ENCODE results near the gene LRP1.

LRP1 gene

DNA sequence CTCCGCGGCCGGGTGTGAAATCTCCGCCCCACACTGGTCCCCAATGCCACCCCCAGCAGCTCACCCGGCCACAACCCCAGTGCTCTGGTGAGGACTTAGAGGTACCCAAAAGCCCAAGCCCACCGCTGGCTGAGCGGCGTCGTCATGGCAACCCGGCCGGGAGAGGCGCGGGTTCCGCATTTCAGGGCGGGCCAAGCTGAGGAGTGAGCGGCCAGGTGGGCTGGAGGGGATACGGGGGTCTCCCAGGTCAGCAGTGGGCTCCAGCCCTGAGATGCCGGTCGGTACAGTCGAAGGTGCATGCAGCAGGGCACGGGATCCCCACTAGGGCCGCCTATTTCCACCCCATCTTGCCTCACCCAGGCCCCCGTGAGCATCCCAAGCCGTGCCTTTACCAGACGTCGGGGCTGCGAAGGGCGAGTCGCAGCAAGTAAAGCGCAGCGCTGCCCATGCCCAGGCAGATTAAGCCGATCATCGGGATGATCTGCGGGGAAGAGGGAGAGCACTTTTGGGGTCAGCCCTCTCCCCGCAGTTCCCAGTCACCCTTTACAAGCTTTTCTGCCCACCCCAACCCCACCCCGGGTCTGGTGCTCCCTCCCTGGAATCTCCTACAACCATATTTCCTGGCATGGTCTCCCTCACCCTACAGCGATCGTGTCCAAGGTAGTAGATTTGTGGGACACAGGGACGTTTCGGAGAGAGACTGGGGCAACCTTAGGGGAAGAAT, 108.1 kb downstream of the LRP1 start:
- no peak for DNase-seq (ENCODE audit: low spot score)

DNA sequence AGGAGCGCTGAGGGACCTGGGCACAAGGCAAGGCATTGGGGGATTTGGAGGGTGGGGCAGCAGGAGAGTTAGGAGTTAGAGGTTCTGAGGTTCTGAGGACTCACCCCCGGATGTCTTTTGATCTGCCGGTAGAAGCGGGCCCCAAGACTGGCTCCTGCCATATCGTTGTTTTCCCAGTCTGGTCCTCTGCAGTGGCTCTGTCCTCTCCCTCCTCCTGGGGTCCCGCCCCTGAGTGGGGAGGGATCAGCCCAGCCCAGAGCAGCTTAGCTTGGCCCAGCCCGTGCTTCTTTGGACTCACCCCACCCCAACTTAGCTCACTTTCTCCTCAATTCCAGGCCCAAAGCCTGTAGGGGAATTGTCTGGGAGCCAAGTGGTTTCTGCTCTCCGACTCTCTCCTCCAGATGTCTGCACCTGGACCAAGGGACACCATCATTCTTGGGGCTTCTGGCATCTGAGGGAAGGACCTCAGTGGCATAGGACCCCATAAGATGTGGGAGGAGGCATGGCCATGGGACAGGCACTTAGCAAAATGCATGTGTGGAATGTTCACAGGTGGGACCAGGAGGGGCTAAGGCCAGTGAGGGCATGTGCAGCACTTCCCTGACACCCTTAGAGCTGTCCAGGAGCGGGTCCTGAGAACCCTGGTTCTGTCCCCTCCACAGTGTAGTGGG, 108.8 kb downstream of the LRP1 start:
- no peak for DNase-seq (ENCODE audit: low spot score)

DNA sequence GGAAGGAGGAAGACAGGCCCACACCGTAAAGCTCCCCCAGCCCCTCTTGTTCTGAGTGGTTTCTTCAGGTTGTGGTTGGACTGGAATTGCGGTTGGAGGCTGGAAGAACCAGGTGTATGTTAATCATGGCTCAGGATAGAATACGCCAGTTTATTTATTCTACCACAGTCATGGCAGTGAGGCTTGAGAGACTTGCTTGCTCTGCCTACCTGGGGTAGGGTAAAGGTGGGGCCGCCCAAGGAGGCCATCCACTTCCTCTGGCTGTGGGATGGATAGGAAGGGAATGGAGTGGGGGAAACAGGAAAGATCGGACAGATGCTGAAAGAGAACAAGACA, 109.3 kb downstream of the LRP1 start:
- no peak for DNase-seq (ENCODE audit: low spot score)

DNA sequence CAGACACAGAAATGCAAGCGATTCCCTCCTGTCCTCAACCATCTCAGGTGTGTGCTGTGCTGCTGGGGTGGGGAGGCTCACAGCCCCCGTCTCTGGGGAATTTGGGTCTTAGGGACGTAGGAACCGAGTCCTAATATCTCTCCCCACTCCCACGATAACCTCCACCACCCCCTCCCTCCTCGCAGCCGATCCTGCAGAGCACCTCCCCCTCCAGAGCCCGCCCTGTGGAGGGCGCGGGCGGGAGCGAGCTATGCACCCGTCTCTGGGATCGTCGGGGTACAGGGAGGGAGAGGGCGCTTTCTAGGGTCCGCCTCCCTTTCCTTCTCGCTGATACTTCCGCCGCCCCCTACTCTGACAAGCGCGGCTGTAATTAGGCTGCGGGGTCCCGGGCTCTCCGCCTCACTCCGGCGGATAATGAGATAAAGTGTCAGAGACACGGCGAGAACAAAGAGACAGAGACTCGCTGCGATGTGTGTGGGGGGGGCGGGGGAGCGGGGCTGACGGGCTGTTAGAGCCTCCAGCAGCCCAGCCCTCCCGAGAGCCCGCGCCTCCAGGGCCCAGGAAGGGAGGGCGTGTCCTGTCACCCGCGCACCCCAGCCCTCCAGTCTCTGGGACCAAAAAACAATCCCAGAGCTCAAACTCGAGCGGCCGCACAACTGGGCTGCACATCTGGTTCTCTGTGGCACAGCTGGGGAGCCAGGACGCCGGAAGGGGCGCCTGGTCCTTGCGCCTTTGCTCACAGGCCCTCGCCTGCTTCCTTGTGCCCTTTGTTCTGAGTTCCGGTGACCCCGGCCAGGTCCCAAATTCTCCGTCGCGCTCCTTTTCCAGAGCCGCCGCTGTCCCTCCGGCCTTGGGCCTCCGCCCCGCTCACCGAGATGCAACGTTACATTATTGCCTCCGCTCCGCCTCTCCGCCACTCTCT, 109.9 kb downstream of the LRP1 start:
- DNase-seq (ENCODE audit: low spot score) = no peak

DNA sequence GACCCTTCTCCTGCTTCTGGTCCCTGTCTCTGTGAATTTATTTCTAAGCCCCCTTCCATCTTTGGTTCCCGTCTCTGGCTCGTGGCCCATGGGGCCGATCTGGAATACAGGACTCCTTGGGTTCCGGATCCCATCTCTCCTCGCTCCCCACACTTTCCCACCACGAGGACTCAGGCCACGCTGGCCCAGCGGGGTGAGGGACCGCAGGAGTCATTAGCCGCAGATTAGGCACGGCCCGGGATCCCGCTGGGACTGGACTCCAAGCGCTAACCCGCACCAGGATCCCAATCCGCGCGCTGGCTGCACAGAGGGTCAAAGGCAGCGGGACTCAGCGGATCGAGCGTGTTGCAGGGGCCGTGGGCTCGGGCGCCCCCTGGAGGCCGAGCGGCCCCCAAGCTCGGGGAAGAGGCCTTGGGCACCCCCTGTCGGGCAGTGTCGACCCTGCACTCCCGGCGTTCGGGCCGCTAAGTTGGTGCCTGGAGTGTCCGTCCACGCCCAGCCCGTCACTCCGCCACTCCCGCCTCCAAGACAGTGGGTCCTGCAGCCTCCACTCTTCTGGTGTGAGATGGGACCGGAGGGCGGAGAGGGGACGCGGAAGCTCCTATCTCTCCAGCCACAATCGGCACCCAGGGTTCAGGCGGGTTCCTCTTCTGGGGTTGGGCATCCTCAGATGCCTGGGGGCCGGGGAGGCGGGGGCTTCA, 110.7 kb downstream of the LRP1 start:
- peak; percentile 95 for DNase-seq (ENCODE audit: low spot score)

DNA sequence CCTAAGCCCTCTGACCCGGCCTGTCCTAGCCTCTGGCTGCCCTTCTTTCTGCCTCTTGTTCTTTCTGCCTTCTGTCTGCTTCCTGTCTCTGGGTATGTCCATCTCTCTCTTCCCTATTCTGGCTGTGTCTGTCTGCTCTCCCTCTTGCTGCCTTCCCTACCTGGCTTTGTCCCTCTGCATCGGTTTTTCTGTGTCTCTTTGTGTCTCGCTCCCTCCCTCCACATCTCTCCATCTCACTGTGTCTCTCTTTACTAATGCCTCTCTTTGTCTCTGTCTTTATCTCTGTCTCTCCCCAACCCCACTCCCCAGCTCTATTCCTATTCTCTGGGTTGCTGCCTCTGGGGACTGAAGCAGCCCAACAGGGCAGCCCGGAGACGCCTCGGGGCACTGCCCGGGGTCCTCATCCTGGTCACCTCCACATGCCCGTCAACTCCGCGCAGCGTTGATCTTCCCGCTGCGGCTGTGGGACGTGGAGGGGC, 111.3 kb downstream of the LRP1 start:
- DNase-seq (ENCODE audit: low spot score) = no peak

DNA sequence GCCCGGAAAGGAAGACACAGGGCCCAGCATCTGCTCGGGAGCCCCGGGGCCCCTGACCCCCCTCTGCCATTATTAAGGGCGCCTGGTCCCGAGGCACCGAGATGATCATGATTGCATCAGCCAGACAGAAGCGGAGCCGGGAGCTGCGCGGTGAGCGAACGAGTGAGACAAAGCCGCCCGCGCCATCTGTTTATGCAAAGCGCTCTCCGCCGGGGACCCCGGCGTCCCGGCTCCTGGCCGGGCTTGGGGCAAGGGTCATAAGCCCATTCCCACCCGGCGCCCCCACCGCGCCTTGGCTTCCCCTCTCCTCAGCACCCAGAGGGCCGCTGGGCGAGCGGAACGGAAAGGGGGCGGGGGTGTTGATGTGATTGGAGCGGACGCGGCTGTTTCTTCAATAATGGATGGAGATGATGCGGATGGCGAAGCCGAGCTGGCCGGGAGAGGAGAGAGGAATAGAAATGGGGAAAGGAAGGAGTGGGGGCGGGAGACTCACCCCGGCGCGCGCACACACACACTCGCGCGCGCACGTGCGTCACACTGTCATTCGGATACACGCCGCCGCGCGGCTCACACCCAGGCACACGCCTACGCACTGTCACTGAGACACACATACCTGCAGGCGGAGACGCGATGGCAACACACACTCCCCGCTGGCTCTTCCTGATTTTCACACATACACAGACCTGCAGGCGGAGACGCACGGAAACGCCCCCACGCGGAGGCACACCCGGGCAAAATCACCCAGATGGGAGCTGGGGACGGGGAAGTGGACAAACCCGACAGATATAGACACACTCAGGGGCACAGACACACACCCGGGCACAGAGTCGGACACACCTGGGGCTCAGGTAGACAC, 112.0 kb downstream of the LRP1 start:
- peak; percentile 62 for DNase-seq (ENCODE audit: low spot score)

DNA sequence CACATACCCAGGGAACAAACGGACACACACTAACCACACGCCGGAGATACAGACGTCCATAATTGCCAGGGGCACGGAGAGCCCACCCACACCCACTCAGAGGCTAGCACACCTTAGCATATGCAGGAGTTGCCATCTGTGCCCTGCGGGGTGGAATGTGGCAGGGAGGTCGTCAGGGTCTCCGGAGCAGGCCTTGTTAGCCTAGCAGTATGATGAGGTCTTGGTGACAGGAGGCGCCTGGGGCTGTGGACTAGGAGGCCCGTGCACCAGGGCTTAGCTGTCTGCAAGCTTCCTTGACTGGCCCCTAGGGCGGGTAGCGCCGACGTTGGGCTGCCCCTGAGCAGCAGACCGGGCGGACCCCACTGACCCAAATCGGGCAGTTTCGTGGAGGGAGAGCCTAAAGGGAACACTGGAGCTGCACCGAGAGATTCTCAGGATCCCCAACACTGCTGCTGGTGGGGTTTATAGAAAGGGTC, 112.7 kb downstream of the LRP1 start:
- no peak for DNase-seq (ENCODE audit: low spot score)

DNA sequence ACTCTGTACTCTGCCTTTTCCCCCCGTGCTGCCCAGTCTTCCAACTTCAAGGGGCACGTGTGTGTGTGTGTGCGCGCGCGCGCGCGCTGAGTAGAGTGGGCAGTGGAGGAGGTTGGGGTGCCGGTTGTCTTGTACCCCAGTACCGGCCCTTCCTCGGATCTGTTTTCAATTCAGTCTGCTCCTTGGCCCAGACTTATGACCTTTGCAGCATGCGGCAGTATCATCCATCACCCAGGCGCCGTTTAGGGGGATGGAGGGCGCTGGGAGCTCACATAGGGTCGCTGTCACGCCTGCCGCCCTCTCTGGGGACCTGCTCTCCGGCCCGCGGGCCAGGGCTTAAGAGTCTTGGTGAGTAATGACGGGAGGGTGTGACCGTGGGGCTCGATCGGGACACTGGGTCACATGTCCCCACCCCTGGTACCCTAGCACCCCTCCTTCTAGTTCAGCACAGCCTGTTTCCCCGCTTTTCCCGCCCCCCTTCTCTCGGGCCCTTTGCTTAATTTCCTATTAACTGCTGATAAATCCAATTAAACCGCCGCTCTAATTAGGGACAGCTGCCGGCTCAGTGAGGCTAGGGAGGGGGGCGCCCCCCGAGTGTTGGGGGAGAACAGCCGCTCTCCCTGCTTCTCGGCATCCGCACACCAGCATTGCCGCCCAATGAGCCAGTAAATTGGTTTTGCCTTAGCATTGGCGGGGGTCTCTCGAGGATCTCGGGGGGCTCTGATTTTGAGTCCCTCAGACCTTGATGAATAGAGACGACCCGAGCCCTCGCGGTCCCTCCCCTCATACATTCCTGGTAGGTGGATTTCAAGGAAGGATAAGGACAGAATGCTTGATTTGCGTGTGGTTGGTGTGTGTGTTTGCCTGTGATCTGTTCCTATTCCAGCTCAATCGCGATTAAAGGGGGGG, 113.4 kb downstream of the LRP1 start:
- no peak for DNase-seq (ENCODE audit: low spot score)

DNA sequence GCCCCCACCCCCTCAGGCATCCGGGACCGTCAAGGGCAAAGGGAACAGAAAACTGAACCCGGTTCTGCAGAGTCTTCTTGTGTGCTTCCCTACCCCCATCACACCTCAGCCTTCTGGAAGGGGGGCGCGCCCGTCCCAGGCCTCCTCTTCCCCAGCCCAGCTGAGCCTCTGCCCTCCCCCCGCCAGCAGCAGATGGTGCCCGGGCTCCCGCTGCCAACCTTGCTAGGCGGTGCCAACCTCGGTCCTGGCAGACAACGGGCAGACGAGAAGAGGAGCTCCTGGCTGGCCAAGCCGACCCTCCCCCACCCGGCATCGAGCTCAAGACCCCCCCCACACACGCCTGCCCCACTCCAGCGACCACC, 114.0 kb downstream of the LRP1 start:
- no peak for DNase-seq (ENCODE audit: low spot score)

DNA sequence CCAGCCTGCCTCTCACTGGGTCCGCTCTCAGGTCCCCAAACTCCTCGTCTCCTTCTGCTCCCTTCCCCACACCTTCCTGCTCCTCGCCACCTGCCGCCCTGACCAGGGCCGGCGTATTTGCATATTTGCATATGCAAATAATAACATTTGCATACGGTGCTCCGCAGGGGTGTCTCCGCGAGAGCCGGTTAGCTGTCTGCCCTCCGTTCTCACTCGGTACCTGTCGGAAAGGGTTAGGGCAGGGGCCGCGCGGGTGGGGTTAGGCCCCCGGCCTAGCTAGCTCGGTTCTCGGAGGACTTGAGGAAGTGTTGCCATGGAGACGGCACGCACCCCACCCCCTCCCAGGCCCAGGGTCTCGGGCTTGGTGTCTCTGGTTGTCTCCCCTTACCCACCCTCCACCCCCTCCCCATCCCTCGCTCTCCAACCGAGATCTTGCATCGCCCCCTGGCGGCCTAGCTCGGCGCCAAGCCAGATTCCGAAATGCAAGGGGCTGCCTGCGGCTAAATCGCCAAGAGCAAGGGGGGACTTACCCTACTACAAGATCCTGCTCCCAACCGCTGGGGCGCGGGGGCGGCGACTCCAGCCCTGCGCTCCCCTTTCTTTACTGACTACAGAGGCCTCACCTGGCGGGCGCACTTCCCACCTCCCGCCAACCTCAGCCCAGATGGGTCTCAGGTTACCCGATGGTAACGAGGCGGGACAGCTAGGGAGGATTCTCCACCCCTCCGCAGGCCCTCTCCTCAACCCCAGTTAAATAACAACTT, 114.6 kb downstream of the LRP1 start:
- DNase-seq (ENCODE audit: low spot score) = peak; percentile 28

DNA sequence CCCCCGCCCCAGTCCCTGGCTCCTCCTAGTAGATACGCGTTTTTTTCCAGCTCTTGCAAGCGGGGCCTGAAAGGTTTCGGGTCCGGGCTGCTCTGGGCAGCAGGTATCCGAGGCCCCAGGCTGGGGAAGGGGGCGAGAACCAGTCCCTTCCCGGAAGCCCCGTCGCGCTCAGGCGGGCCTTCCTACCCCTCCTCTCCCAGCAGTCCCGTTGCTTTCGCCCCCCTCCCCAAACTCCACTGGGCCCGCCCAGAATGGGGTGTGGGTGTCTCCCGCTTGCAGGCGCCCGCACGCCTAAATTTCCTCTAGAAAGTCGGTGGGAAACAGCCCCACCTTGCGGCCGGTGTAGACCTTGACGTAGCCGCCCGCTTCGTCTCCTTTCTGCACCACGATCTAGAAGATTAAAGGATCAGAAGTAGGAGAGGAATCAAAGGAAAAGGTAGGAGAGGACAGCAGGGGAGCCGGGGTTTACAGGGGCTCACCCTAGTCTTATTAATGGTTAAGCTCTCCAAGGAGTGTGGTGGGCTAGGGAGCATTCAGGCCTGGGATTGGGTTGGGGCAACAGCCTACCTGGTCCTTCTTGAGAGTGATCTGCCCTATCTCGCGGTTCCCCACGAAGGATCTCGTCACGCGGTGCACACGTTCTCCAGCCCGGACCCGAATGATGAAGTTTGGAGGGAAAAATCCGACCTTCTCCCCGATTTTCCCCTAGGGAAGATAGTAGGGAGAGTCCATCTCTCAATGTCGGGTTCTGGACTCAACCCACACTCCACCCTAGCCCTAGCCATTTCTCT, 115.4 kb downstream of the LRP1 start:
- DNase-seq (ENCODE audit: low spot score) = peak; percentile 76

DNA sequence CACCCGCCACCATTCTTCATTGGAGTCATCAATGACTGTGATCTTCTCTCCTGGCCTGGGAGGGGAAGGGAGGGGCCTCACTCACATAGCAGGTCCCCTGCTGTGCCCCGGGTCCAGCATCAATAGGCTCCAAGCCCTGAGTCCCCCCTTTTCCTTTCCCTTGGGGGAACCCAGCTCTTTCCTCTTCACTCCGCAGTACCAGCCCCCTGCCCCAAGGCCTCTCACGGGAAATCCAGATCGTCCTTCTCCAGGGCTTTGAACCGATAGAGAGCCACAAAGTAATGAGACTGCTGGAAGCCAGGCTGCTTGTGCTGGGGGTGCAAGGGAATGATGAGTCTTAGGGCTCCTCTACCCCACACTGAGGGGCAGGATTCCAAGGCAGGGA, 116.0 kb downstream of the LRP1 start:
- DNase-seq (ENCODE audit: low spot score) = no peak

DNA sequence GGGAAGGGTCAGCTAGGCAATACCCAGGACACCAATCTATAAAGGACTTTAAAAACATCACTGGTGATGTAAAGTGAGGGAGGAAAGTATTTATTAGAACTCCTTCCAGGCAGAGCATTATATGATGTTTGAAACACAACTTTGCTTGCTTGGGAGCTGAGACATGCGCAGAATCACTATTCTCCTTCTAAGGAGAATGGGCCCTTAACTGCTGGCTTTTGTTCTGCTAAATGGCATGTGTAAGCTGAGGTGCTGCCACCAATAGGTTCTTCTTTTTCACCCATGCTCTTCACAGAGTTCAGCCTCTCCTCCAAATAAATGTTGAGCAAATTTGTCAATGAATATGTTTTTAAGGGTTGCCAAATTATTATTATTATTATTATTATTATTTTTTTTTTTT, 118.8 kb downstream of the LRP1 start:
- DNase-seq (ENCODE audit: low spot score) = no peak

DNA sequence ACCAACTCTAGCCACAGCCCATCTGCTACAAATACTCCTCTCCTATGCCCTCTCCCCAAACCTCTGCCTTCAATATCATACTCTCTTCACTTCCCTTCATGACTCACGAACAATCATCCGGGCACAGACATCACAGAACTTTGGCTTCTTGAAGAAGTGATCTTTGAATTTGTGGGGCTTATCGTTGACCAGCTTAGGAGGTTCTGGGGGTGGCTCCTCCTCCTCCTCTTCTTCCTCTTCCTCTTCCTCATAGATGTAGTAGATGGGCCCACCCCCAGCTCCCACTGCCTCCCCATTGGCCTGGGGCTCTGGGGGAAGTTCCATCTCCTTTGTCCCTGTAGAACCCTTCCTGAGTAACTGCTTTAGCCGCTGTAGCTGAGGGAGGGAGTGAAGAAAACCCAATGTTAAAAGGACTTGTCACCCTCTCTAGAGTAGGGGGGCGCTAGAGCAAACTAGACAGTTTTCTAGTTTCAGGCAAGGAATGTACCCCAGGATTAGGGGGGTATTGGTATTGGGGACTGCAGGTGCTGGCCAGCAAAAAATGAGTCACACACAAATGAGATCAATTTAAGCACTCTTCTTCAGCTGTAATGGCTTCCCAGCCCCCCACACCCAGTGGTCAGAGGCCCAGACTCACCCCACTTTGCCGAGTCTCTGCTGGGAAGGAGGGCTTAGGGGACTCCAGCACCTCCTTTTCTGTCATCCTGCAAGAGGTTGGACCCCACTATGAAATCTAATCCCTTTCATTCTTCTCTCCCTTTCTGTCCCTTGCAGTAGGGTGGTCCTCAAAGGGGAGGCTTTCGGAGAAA, 120.9 kb downstream of the LRP1 start:
- DNase-seq (ENCODE audit: low spot score) = no peak

DNA sequence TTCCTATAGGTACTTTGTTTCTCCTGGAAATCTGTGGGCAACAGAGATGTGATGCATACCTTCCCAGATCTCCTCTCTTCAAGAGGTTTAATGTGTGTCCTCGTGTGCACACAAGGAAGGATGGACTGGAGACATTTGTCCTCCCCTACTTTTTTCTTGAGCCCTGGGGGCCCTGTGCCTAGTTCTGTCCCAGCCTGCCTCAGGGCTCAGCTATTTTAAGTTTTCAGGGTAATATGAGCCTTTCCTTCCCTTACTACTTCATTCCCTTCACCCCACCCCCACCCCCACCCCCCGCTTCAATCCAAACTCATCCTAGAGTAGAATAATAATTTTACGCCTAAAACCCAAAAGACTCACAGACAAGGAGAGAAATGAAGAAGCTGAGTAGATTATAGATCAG, 122.3 kb downstream of the LRP1 start:
- no peak for DNase-seq (ENCODE audit: low spot score)

DNA sequence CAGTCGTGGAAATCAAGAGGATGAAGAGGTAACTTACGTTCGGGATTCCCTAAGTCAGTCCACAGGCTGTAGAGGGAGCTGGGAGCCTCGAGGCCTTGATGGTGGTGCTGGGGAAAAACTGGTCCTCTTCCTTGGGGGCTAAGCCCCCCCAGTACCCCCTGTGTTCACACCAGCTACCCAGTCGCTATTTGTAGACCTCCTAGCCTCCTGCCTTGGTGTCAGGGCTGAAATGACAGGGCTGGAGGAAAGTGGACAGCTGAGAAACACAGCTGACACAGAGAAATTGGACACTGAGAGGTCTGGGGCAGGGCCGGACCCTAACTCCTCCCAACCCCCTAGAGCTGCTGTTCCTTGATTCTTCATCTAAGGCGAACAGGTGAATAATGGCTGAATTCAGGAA, 122.7 kb downstream of the LRP1 start, which contains the start of gene STAC3:
Gene STAC3 (minus strand): TSS at position 232 of the 400 bp plus-strand sequence. CDS start 1,551 bp downstream, outside the sequence.
- DNase-seq (ENCODE audit: low spot score) = no peak
